T-helper 22 cell (primary cell): ENCODE data around the gene NGRN.
"Not testable (repeated sequence)": the region's sequence is repeated elsewhere in the genome, so short reads cannot be mapped to it uniquely, and the experiment has no call there.

Source experiments
- DNase-seq: peaks from one replicate; pipeline ENCODE4 v3.0.0-alpha.2; 2020; ENCODE audit warnings: low read depth

NGRN gene

DNA sequence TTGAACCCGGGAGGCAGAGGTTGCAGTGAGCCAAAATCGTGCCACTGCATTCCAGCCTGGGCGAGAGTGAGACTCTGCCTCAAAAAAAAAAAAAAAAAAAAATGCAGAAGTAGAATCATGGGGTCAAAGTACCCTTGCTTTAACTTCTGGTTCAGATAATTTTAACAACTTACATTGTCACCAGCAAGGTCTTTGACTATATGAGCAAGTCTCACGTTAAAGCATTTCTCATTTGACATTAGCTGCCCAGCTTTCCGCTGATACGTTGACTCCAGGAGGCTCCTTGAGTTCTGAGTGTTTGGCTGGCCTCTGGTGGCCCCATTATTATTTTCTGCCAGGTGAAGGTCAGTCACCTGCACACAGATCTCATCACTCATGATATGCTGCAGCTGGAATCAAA lies 16.2 kb downstream of the NGRN start:
- not testable (repeated sequence) for DNase-seq

DNA sequence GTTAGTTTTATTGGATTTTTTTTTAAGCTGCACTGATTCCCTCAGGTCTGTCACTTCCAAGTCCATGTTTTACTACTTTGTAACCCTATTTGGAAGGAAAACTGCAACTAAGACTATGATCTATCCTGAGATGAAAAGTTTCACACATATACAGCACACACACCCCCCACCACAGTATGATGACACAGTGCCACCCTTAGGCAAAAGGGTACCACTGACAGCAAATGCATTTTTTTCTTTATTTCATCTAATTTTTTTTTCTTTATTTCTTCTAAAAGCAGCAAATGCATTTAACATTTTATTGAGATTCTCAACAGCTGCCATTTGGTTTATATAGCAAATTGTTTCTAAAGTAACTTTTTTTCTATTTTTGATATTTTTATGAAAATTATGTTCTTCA lies 21.2 kb downstream of the NGRN start:
- no peak for DNase-seq

DNA sequence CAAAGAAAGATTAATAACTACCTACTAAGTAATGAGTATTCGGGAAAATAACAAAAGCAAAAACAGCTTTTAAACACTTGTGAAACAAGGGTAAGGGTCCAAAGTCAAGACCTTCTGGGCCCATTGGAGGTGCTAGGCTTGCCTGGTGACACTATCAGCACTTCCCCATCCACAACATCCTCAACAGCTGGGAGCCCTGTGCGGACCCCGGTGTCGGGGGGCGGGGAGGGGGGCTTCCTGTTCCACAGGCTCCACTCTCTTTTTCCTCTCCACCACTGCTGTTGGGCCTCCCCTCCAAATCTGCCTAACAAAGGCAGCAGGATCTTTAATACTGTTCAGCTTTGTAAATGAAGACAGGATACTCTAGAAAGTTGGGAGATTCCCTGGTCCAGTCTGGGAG lies 21.6 kb downstream of the NGRN start:
- DNase-seq = no peak

DNA sequence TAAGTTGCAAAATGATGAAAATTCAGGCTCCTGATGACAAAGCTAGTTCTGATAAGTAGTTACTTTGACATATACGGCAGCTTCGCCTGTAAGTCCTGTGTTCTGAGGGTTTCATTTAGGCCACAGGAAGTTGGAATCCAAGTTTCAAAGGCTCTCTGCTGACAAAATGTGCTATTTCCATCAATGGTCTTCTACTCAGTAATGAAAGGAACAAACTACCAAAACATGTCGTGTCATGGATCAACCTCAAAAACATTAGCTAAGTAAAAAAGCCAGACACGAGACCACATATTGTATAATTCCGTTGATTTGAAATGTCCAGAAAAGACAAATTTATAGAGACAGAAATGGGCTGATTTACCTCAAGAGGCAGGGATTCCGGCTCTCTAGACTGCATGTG lies 22.5 kb downstream of the NGRN start:
- no peak for DNase-seq

DNA sequence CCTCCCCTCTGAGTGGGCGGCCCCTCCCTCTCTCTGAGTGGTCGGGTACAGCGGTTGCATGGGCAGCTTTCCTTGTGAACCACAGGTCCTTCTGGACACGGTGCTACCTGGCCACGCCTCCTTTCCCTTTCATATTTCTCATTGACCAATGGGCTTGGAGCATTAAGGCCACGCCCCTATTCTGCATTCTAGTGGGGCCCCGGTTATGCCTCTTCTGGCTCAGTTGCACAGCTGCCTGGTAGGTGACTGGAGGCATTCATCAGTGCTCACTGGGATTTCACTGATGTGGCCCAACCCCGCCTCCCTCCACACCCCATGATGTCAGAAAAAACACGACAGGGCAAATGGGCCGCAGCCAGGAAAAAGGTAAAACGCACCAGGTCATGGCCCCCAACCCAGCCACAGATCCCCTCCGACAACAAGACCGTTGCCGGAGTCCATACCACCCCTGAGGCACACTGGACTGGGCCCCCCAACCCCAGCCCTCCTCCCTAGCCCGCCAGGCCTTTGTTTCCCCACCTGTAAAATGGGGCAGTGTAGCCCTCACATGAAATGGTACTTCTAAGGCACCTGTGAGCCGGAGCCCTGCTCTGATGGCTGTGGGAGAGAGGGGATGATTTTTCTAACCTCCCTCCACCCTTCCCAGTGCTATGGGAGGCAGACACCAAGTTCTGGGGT lies 26.3 kb downstream of the NGRN start:
- DNase-seq = no peak

DNA sequence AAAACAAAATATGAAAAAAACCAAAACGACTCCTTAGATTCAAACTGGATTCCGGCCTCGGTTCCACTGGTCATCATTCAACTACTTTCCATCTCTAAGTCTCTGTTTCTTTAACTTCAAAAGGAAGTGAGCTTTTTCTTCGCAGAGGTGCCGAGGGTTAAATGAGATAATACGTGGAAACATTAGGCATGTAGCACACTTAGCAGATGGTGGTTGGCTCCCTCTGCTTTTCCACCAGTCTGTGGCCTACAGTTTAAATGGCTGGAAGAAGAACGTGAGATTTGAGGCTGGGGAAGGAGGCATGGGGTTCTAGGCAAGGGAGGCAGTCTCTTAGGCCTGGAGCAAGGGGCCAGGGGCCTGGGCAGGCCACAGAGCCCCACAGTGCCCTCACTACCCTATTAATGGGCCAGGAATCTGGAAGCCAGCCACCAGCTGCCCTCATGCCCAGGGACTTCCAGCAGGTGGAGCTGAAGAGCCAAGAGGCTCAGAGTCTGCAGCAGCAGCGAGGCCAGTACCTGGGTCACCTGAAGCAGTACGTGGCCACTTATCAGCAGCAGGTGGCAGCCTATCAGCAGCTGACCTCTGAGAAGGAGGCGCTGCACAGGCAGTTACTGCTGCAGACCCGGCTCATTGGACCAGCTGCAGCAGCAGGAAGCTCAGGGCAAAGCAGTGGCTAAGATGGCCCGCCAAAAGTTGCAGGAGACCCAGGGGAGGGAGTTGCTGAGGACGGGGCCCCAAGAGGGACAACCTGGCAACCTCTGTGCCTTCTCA lies 27.8 kb downstream of the NGRN start:
- DNase-seq = peak; percentile 23

DNA sequence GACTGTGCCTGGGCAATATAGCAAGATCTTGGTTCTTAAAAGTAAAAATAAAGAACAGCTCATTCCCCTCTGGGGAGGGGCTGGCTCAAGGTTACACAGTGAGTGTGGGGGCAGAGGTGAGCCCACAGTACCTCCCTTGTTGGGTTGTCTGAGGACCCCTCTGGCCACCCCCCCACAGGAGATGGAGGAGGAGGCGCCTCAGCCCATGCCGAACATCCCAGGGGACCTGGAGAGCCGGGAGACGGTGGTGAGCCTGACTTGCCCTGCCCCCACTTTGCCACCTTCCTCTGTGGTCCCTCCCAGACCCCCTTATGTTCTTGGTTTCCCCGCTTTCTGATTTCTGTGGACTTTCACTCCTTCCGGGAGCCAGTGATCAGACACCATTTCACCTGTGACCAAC lies 28.7 kb downstream of the NGRN start:
- DNase-seq = no peak

DNA sequence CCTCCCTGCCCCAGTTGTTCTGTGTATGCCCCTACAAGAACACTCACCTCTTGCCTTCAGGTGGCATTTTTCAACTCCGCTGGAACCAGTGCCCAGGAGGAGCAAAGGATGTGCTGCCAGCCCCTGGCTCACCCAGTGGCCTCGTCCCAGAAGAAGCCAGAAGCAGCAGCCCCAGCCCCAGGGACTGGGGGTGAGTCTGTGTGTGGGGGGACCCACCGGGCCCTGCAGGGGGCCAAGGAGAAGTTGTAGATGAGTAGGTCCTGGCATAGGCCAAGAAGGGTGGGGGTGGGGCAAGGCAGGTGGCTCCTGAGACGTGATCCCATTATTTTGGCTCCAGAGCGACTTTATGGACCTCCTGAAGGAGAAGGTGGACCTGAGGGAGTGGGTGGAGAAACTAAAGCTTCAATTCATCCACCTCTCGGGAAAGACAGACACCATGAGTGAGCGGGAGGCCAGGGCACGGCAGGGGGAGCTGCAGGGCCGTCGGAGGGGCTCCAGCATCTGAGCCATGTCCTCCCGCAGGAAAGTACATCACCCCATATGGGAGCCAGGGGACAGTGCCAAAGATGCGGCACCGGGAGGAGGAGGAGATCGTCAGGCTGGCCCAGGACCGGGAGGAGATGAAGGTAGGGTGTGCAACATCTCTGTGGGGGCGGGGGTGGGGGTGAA lies 29.3 kb downstream of the NGRN start:
- DNase-seq = no peak

DNA sequence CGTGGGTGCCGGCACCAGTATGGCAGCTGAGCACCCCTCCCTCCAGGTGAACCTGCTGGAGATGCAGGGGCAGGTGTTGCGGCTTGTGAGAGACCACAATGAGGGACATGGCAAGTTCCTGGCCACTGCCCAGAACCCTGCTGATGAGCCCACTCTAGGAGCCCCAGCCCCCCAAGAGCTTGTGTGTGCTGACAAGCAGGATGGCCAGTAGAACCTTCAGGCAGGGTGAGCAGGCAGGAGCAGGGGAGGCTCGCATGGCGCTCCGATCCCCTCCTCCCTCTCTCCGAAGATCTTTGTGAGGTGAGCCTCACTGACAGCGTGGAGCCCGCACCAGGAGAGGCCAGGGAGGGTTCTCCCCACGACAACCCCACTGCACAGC lies 29.8 kb downstream of the NGRN start:
- no peak for DNase-seq

DNA sequence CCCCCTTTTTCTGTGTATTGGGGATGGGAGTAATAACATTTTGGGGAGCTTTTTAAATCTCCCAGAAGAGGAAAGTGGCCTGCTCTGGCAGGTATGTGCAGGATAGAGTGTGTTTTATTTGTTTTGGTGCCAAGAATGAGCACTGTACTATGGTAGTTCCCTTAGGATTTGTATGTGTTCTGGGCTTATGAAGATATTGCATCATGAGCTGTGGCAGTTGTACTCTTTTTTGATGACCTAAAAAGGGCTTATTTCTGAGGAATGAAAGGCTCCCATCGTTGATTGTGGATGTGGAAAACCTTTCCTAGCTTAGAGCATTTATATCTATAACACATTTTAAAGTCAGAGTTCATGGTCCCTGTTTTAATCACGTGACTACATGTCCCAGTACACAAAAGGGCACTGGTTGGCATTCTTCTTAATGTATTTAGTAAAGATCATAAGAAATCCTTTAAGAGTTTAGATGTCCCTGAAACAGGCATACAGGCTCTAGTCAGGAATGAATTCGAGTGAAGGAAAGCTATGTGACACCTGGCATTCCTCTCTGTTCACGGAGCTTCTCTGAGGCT lies 30.9 kb downstream of the NGRN start:
- not testable (repeated sequence) for DNase-seq

DNA sequence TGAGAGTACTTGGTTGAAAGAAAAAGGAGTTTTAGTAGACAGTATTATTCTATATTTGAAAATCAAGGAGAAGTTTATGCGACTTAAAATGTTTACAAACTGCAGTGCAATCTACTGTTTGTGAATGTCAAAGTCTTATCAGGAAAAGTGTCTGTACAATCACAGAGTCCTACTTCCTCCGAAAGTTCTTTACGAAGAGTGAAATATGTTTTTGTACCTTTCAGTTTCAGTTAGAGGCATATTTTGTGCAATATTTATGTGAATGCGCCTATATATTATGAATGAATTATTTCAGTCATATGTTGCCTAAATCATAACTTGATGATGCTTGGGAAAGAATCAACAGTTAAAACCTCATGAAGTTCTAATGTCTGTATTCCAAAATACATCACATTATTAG lies 31.5 kb downstream of the NGRN start:
- no peak for DNase-seq

DNA sequence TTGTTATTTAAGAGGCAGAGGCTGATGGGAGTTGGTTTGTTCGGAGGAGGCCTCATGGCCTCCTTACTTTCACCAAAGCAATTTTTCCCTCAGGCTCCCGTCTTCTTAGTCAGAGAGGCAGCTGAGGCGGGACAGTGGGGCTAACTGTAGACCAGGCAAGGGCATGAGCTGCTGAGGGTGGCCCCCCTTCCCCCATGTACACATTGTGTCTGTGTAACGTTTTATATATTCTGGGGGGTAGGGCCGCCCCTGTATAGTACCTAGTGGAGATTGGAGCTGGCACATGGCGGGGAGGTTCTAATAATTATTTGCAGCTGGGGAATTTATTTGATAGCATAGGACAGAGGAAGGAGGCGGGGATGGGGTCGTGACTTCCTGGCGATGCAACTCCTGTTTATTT lies 35.1 kb downstream of the NGRN start:
- no peak for DNase-seq

DNA sequence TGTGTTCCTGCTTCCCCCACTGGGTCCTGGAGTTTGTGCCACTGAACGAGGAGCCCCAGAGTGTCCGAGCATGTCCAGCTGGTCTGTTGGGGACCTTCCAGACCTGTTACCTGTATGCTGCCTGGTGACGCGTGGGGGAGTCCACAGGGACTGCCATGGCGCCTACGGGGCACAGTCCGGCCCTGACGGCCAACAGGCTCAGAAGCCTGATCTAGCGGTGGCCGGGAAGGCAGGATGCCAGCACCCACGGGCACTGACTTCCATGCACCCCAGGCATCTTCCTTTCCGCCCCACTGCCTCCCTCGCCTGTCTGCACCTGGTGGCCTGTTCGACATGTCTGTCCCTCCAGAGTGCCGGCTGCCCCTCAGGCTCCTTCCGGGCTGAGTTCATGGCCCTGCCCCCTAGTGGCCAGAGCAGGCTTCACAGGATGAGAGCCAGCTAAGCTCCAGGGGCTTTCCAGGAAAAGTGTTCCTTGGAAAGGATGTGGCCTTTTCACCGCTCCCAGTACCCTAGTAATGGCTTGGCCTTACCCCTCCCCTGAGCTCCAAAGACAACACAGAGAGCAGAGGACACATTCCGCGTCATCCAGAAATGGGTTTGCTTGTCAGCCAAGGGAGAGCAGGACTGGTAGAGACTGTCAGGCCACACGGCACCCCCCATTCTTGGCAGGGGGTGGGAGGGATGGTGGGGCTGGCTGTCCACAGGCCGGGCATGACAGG lies 35.7 kb downstream of the NGRN start:
- DNase-seq = peak; percentile 15

DNA sequence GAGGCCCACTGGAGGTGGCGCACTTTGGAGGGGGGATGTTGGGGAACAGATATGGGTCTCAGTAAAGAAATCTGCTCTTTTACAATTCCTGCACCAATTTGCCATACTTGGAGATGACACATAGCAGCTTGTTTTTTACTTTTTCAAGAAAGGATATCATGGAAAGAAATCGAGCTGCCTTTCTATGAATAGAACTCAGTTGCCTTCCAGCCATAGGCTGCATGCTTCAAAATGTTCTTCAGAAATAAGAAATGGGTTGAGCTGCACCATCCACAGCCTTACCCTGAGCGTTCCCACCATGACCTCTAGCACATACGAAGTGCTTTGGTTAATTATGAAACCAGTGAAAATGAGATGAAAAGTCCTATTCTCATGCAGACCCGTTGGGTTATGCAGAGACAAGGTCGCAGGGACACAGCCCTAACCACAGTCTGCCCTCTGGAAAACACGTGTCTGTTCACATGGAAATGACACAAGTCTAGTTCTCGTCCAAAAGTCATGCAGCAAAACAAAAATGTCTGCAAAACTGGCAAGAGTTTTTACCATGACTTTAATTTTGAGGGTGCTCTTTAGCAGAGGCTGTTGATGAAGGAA lies 36.3 kb downstream of the NGRN start:
- no peak for DNase-seq

DNA sequence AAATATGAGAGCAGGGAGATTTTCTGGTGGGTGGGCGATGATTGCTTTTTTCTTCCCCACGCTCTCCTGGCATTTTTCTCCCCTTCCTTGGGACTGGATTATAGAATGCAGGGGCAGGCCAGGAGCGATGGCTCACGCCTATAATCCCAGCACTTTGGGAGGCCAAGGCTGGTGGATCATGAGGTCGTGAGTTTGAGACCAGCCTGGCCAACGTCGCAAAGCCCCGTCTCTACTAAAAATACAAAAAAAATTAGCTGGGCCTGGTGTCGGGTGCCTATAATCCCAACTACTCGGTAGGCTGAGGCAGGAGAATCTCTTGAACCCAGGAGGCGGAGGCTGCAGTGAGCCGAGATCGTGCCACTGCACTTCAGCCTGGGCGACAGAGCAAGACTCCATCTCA lies 39.9 kb downstream of the NGRN start:
- DNase-seq = not testable (repeated sequence)

DNA sequence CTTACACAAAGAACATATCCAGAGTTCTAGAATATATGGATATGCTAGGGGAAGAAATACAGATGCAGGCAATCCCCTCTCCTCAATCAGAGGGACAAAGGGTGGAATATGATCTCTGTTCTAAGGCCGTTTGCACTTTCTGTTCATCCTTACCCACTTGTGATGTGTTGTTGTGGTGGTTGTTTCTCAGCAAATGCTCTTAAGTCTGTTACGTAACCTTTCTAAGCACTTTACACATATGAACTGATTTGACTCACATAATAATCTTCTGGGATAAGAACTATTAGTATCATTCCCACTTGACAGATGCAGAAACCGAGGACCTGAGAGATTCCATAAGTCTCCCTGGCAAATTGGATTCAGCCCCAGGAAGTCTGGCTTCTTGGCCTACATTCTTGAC lies 40.5 kb downstream of the NGRN start:
- DNase-seq = no peak

DNA sequence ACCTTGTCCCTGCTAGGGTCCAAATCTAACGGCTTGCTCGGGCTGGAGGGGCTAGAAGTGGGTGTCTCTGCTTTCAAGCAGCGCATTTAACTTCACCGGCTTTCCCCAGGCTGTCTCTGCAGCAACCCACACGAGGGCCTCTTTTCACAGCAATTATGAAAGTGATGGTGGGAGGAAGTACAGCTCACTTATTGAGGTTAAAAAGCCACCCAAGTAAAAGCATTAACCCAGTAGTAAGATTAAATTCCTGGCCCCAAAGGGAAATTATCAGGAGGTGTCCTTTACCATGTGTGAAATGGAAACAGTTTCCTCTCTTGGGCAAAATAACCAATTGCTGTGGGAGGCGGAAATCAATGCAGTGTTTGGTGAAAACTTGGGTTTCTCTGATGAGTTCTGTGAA lies 41.1 kb downstream of the NGRN start:
- DNase-seq = no peak

DNA sequence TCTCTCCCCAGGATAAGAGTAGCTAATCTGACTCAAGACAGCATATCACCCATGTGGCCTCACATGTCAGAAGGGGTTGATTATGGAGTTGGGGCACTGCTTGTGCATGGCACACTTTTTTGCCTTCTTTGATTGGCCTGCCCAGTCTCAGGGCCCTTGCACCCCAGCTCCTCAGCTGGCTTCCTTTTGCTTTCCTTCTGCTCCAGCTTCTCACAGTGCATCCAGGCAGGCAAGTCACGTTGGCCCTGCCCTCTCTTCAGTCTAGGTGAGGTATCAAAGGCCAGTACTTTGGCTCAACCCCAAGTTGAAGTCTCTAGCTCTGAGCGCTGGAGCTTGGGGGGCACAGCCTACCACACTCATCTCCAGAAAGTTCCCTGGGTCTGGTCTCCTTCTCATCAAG lies 42.2 kb downstream of the NGRN start:
- no peak for DNase-seq

DNA sequence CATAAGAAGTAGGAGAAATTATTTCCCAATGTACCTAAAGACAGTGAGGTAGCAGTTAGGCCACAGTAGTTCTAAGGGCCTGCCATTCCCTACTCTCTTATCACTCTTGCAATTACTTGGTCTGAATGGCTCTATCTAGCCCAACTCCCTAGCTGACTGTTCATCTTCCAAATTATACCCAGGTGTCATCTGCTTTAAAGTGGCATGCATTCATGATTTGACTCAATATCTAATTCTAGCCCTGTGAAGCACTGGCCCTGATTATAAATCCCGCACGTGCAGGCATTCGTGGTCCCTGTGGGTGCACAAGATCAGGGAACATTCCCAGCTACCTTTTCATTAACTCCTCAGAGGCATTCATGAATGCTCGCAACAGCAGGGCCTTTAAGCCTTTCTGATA lies 43.5 kb downstream of the NGRN start:
- no peak for DNase-seq

DNA sequence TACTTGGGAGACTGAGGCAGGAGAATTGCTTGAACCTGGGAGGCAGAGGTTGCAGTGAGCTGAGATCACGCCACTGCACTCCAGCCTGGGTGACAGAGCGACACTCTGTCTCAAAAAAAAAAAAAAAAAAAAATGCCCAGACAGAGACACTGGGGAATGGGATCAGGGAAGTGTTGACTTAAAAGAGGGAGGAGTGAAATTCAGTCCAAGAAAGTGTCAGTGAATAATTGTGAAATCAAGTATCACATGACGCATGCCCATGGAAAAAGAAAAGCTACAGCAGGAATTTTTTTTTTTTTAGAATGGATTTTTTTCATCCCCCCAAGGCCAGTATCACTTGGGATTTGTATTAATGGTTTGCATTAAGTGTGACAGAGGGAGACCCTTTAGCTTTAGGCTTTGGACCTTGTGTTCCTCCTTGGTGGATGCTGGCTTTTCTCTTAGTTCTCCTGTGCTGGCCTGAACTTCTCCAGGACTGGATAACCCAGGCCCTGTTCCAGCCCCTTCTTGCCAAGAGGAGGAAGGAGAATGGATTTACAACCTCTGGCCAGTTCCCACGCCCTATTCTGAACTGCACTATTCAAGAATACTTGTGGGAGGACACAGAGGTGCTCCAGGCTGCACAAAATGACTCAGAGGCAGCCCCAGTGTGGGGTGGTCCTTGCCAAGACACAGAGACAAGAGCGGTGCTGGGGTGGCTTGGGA lies 50.0 kb downstream of the NGRN start:
- no peak for DNase-seq

DNA sequence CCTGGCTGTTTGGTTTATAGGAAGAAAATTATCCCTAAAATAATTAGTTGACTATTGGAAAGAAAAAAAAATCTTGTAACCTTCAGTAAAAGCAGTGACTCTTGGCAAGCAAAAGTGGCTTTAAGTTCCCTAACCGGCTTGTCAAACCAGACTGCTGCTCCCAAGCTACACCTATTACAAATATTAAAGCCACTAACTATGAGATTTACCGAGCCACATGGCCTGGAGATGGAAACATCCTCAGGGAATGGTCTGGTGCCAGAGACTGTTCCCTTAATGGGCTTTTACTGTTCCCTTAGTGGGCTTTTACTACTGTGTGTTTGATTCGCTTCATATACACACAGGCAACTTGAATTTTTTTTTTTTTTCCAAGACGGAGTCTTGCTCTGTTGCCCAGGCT lies 50.7 kb downstream of the NGRN start:
- DNase-seq = no peak
